ENCODE data around the gene MIEF1. TPM values are rescaled to one million over a fixed set of nuclear protein-coding genes. Genes with fewer than 3 reads are reported as not detected.

The MIEF1 gene
- total RNA-seq, 1 donor from 2014 or later = 32.4 TPM

GRCh38 chr22:39463277-39463676, 38.8 kb upstream of the MIEF1 start:
- Mint-ChIP-seq H3K4me3 (ENCODE audit: low read depth) (no peak overlapping the region), H3K4me1 (ENCODE audit: low read depth) (peaks cover 7% of the 10 kb centered on the region), H3K9me3 (ENCODE audit: low read depth) (no peaks in the 10 kb centered on the region), H3K27me3 (no peaks in the 10 kb centered on the region), H3K36me3 (ENCODE audit: insufficient read depth) (no peaks in the 10 kb centered on the region), H3K27ac (no peak overlapping the region)
- no peak for DNase-seq (ENCODE audit: low spot score, unreplicated experiment)
- TF ChIP-seq, protein P1, sequence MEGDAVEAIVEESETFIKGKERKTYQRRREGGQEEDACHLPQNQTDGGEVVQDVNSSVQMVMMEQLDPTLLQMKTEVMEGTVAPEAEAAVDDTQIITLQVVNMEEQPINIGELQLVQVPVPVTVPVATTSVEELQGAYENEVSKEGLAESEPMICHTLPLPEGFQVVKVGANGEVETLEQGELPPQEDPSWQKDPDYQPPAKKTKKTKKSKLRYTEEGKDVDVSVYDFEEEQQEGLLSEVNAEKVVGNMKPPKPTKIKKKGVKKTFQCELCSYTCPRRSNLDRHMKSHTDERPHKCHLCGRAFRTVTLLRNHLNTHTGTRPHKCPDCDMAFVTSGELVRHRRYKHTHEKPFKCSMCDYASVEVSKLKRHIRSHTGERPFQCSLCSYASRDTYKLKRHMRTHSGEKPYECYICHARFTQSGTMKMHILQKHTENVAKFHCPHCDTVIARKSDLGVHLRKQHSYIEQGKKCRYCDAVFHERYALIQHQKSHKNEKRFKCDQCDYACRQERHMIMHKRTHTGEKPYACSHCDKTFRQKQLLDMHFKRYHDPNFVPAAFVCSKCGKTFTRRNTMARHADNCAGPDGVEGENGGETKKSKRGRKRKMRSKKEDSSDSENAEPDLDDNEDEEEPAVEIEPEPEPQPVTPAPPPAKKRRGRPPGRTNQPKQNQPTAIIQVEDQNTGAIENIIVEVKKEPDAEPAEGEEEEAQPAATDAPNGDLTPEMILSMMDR (IDR thresholded peaks at IDR 0.05; ENCODE audit: unreplicated experiment) = no peak

DNA sequence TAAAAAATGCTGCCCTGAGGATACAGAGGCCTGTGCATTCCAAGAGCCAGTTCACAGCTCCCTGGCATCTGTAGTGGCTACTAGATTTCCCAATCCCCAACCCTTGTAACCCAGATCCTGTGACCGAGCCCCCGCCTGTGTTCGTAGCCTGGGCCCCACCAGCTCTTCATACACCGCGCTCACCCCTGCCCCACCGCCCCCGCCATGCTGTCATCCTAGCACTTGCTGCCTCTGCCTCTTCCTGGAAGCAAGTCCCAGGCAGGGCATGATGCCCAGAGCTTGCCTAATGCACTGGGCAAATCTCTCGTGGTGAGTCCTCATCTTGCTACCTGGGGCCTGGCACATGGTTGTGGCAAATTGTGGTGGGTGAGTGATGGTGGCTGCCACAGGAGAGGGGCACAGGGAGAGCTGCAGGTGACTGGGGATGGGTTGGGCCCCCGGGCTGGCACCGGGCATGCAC, 38.1 kb upstream of the MIEF1 start:
- peaks cover 3% of the 10 kb centered on the region for H3K4me1 Mint-ChIP-seq (ENCODE audit: low read depth)

DNA sequence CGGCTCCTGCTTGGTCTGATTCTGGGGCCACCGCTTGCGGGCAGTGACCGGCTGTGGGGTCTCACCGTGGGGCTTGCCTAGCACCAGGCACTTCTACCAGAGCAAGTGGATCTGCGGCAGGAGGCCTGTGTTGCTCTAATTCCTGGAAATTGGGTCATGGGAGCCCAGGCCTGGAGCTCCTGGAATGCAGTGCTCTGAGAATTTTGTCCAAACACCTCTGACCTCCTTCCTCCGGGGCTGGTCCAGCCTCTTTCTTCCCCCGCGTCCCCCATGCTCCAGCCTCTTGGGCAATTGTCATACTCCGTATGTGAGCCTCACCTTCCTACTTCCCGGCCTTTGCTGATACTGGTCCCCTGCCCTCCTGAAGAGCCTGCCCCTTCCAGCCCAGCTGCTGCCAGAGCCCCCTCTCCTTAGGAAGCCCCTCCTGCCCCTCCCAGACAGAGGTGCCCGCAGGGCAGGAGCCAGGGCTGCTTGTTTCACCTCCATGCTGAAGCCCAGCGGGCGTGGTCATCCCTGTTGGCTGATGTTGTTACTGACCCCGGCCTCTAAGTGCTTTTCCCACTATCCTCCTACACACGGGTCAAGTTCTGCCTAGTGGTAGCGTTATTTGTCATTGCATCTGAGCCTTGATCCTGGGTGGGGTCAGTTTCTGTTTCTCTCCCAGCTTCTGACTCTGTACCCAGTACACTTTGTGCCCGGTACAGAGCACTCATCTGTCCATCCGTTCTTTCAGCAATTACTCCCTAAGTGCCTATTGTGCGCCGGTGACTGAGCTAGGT, 35.7 kb upstream of the MIEF1 start:
- TF ChIP-seq, protein P1 (IDR thresholded peaks at IDR 0.05; ENCODE audit: unreplicated experiment) = no peak
- no peak overlapping the region for H3K27ac Mint-ChIP-seq
- no peak for DNase-seq (ENCODE audit: low spot score, unreplicated experiment)
- no peaks in the 10 kb centered on the region for H3K36me3 Mint-ChIP-seq (ENCODE audit: insufficient read depth)
- H3K4me3 Mint-ChIP-seq (ENCODE audit: low read depth) = no peak overlapping the region
- no peaks in the 10 kb centered on the region for H3K9me3 Mint-ChIP-seq (ENCODE audit: low read depth)
- peaks cover 22% of the 10 kb centered on the region for H3K4me1 Mint-ChIP-seq (ENCODE audit: low read depth)
- no peaks in the 10 kb centered on the region for H3K27me3 Mint-ChIP-seq

More for the DNA sequence above, 38.1 kb upstream of the MIEF1 start:
- TF ChIP-seq, protein P1 (IDR thresholded peaks at IDR 0.05; ENCODE audit: unreplicated experiment) = no peak
- no peaks in the 10 kb centered on the region for H3K36me3 Mint-ChIP-seq (ENCODE audit: insufficient read depth)
- no peaks in the 10 kb centered on the region for H3K27me3 Mint-ChIP-seq
- DNase-seq (ENCODE audit: low spot score, unreplicated experiment) = no peak
- H3K4me3 Mint-ChIP-seq (ENCODE audit: low read depth) = no peak overlapping the region
- H3K9me3 Mint-ChIP-seq (ENCODE audit: low read depth) = no peaks in the 10 kb centered on the region
- no peak overlapping the region for H3K27ac Mint-ChIP-seq

DNA sequence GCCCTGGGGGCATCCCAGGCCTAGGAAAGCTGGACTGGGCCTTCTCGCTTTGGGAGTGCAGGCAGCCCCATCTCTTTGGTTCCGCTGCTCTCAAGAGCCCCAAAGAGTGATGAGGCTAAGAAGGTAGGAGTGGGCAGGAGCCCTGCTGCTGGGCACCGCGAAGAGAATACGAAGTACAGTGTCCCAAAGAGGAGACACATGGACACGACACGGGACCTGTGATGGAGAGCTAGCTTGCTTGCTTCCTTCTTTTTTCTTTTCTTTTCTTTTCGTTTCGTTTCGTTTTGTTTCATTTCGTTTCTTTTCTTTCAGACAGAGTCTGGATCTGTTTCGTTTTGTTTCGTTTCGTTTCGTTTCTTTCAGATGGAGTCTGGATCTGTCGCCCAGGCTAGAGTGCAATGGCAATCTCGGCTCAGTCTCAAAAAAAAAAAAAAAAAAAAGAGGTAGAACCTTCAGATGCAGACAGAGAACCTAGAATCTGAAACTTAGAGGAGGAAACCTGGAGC, 34.6 kb upstream of the MIEF1 start:
- H3K36me3 Mint-ChIP-seq (ENCODE audit: insufficient read depth) = no peaks in the 10 kb centered on the region
- DNase-seq (ENCODE audit: low spot score, unreplicated experiment) = no peak
- TF ChIP-seq, protein P1 (IDR thresholded peaks at IDR 0.05; ENCODE audit: unreplicated experiment) = no peak
- no peaks in the 10 kb centered on the region for H3K9me3 Mint-ChIP-seq (ENCODE audit: low read depth)
- peak overlapping the region; percentile 43 for H3K27ac Mint-ChIP-seq
- no peak overlapping the region for H3K4me3 Mint-ChIP-seq (ENCODE audit: low read depth)
- no peaks in the 10 kb centered on the region for H3K27me3 Mint-ChIP-seq
- peaks cover 28% of the 10 kb centered on the region for H3K4me1 Mint-ChIP-seq (ENCODE audit: low read depth)

DNA sequence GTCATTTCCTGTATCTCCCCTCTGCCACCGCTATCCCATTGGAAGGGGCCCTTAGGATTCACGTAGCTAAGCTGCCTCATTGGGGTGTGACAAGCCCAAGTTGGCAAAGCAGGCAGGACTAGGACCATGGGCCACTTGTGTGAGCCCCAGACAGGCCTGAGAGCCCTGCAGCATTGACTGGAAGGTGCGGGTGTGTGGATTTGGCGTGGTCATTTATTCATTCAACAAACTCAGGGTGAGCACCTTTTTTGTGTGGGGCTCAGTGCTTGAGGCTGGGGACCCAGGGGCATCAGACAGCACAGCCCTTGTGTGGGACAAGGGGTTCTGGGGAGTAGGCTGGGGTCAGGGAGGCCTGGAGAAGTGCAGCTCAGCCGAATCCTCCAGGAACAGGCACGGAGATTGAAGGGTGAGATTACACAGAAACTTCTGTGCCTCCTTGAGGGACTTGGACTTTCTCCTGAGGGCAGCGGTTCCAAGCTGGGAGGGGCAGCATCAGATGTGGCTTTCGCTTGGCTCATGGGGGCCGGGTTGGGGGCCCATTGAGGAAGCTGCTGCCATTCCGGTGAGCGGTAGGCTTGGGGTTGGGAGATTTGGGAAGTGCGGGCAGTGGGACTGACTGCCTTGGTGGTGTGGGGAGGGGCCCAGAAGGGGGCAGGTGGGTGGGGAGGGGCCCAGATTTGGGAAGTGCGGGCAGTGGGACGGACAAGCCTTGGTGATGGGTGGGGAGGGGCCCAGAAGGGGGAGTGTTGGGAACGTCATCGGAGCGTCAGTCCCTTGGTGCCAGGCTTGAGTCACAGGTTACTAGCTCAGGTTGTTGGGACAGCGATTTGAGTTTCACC, 33.4 kb upstream of the MIEF1 start:
- DNase-seq (ENCODE audit: low spot score, unreplicated experiment) = no peak
- no peak overlapping the region for H3K4me3 Mint-ChIP-seq (ENCODE audit: low read depth)
- peak overlapping the region; percentile 62 for H3K27ac Mint-ChIP-seq
- peaks cover 40% of the 10 kb centered on the region for H3K4me1 Mint-ChIP-seq (ENCODE audit: low read depth)
- H3K36me3 Mint-ChIP-seq (ENCODE audit: insufficient read depth) = no peaks in the 10 kb centered on the region
- H3K27me3 Mint-ChIP-seq = no peaks in the 10 kb centered on the region
- no peaks in the 10 kb centered on the region for H3K9me3 Mint-ChIP-seq (ENCODE audit: low read depth)
- TF ChIP-seq, protein P1 (IDR thresholded peaks at IDR 0.05; ENCODE audit: unreplicated experiment) = no peak
